Testis (tissue), 3 donors: Measurements from ENCODE around the gene SLC13A4. TPM values are rescaled to one million over a fixed set of nuclear protein-coding genes. Genes with fewer than 3 reads are reported as not detected.
"Not testable (repeated sequence)": the region's sequence is repeated elsewhere in the genome, so short reads cannot be mapped to it uniquely, and the experiment has no call there.

Experiments used
- DNase-seq: peaks from one replicate; pipeline ENCODE4 v3.0.0-alpha.2; 2019
- H3K27ac ChIP-seq, 2 donors: fragments of 200-600 bp; sonication (generic); one replicate each; pipeline ENCODE4 v1.5.1; 2019
- H3K27me3 ChIP-seq: fragments of 200-600 bp; sonication (generic); one replicate; pipeline ENCODE4 v1.5.1; 2019
- H3K36me3 ChIP-seq: fragments of 200-600 bp; sonication (generic); one replicate; pipeline ENCODE4 v1.5.1; 2017; ENCODE audit warnings: low read depth; ENCODE audit errors: missing control alignments
- H3K4me1 ChIP-seq: fragments of 200-600 bp; sonication (generic); one replicate; pipeline ENCODE4 v1.5.1; 2019
- H3K4me3 ChIP-seq, 2 donors: fragments of 200-600 bp; sonication (generic); one replicate each; pipeline ENCODE4 v1.5.1; 2017 to 2019
- H3K9me3 ChIP-seq: fragments of 200-600 bp; sonication (generic); one replicate; pipeline ENCODE4 v1.5.1; 2017
- CTCF ChIP-seq, 3 experiments: fragments of 450-650 bp in 2 of 3; fragments of 200-600 bp in 1 of 3; sonication (generic) in 1 of 3; IDR thresholded peaks; one replicate each; pipeline ENCODE4 v1.5.1; 2016 to 2019; ENCODE audit warnings: antibody characterized with exemption in 3 of 3, mild to moderate bottlenecking in 2 of 3, moderate library complexity in 1 of 3
- POLR2A ChIP-seq: fragments of 450-650 bp; IDR thresholded peaks from one replicate; pipeline ENCODE4 v1.6.1; 2017; ENCODE audit warnings: antibody characterized with exemption, mild to moderate bottlenecking, moderate library complexity
- WGBS, 2 donors: methylation state at CpG; one replicate each; pipeline ENCODE4 v1.1.5; 2018; 5-methylcytosine and 5-hydroxymethylcytosine counted together
- intact Hi-C: fragments of 100-400 bp; cut with DNase I; formaldehyde crosslinking; loops from one replicate; pipeline ENCODE4 v1.15.1; 2023; ENCODE audit warnings: low total_unique reads
- polyA plus RNA-seq: library from polyadenylated mRNA; stranded (reverse); fragments of 350-450 nt; fragmentation: Illumina TruSeq; extraction: RNeasy Lipid Tissue Mini Kit (QIAGEN cat#74804); gene quantifications from one replicate; pipeline ENCODE4 v1.2.3, GENCODE V29; 2014; ENCODE audit warnings: low read depth, low replicate concordance; ENCODE audit not compliant: insufficient read depth
- total RNA-seq, 2 donors: library from RNA; depleted of rRNA; stranded (reverse); fragments of >200 nt; gene quantifications; one replicate each; pipeline ENCODE4 v1.2.3, GENCODE V29; 2016

Gene SLC13A4
- total and polyA plus RNA-seq, 3 donors from 2014 or later: 19.0 to 34.6 (median 33.0) TPM

- no peak for DNase-seq
- intact Hi-C loops: loop anchor here (10.0 kb wide), 1 partner anchor 373 kb away; no protein-coding TSS in a partner anchor
- WGBS, 2 donors: 79 to 83% methylated on average over 1 of the region's 1 CpG
Measured at GRCh38 chr7:135647755-135648154, 80.2 kb downstream of the SLC13A4 start.

GRCh38 chr7:135645296-135645904, 82.6 kb downstream of the SLC13A4 start:
- intact Hi-C loops: loop anchor here (10.0 kb wide), 1 partner anchor 371 kb away; no protein-coding TSS in a partner anchor
- no peaks in the 10 kb centered on the region for H3K36me3 ChIP-seq
- H3K4me1 ChIP-seq: peaks cover 5% of the 10 kb centered on the region
- 36 to 47% methylated on average over 6 of the region's 6 CpGs for WGBS, 2 donors
- no peak for TF ChIP-seq POLR2A
- TF ChIP-seq CTCF (IDR thresholded peaks at IDR 0.05): peak; percentile 58 to 80 (median 64)
- DNase-seq: peak; percentile 48
- no peaks in the 10 kb centered on the region for H3K9me3 ChIP-seq
- no peak overlapping the region for H3K4me3 ChIP-seq
- peak overlapping the region; percentile 18 to 50 for H3K27ac ChIP-seq
- H3K27me3 ChIP-seq: no peaks in the 10 kb centered on the region

More at GRCh38 chr7:135647755-135648154, 80.2 kb downstream of the SLC13A4 start:
- peaks cover 5% of the 10 kb centered on the region for H3K4me1 ChIP-seq
- no peak overlapping the region for H3K27ac ChIP-seq
- H3K9me3 ChIP-seq: no peaks in the 10 kb centered on the region
- TF ChIP-seq CTCF (IDR thresholded peaks at IDR 0.05) (no peak), POLR2A (no peak)
- H3K4me3 ChIP-seq: no peak overlapping the region
- H3K36me3 ChIP-seq: no peaks in the 10 kb centered on the region
- no peaks in the 10 kb centered on the region for H3K27me3 ChIP-seq

- H3K27ac ChIP-seq: peak overlapping the region in 1 of 2 donors; percentile 50
- H3K9me3 ChIP-seq: no peaks in the 10 kb centered on the region
- DNase-seq: no peak
- H3K4me3 ChIP-seq: no peak overlapping the region
- 52 to 66% methylated on average over 3 of the region's 3 CpGs for WGBS, 2 donors
- no peaks in the 10 kb centered on the region for H3K27me3 ChIP-seq
- peaks cover 5% of the 10 kb centered on the region for H3K4me1 ChIP-seq
- TF ChIP-seq POLR2A (no peak), CTCF (IDR thresholded peaks at IDR 0.05) (no peak)
- no peaks in the 10 kb centered on the region for H3K36me3 ChIP-seq
- intact Hi-C loops: loop anchor here (10.0 kb wide), 1 partner anchor 370 kb away; no protein-coding TSS in a partner anchor
Measured at GRCh38 chr7:135644729-135645128, 83.3 kb downstream of the SLC13A4 start.

GRCh38 chr7:135644154-135644553, 83.8 kb downstream of the SLC13A4 start:
- H3K9me3 ChIP-seq: no peaks in the 10 kb centered on the region
- H3K4me1 ChIP-seq: peaks cover 5% of the 10 kb centered on the region
- no peaks in the 10 kb centered on the region for H3K36me3 ChIP-seq
- H3K27ac ChIP-seq: peak overlapping the region in 1 of 2 donors; percentile 24
- TF ChIP-seq POLR2A: no peak
- TF ChIP-seq CTCF (IDR thresholded peaks at IDR 0.05): no peak
- H3K27me3 ChIP-seq: no peaks in the 10 kb centered on the region
- H3K4me3 ChIP-seq: no peak overlapping the region
- WGBS, 2 donors: 63 to 92% methylated on average over 3 of the region's 3 CpGs
- DNase-seq: no peak
- intact Hi-C loops: loop anchor here (10.0 kb wide), 1 partner anchor 369 kb away; no protein-coding TSS in a partner anchor

- not testable (repeated sequence) for H3K27ac ChIP-seq, H3K27me3 ChIP-seq, H3K4me3 ChIP-seq, H3K4me1 ChIP-seq, H3K9me3 ChIP-seq, DNase-seq, H3K36me3 ChIP-seq
- intact Hi-C loops: loop anchor here (10.0 kb wide), 1 partner anchor 365 kb away; no protein-coding TSS in a partner anchor
Measured at GRCh38 chr7:135639690-135640089, 88.3 kb downstream of the SLC13A4 start.
